ENCODE data around the gene COL17A1.

DNA sequence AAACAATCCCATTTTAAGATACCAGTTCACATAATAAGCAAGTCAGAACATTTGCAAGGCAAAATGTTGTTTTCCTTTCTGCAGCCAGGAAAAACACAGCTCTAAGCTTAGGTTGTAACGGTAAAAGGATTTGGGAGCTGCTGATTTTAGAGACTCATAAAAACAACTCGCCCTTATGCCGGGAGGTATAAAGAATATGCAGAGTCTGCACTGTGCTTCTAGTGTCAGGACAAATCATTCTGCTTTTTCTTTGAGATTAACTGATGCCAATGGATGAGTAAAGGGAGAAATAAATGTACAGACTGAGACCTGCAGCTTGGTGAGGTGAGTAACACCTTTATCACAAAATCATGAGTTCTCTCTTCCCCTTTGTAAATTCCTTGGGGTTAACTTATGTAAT lies 34.3 kb upstream of the COL17A1 start:
- TF ChIP-seq, protein P1, sequence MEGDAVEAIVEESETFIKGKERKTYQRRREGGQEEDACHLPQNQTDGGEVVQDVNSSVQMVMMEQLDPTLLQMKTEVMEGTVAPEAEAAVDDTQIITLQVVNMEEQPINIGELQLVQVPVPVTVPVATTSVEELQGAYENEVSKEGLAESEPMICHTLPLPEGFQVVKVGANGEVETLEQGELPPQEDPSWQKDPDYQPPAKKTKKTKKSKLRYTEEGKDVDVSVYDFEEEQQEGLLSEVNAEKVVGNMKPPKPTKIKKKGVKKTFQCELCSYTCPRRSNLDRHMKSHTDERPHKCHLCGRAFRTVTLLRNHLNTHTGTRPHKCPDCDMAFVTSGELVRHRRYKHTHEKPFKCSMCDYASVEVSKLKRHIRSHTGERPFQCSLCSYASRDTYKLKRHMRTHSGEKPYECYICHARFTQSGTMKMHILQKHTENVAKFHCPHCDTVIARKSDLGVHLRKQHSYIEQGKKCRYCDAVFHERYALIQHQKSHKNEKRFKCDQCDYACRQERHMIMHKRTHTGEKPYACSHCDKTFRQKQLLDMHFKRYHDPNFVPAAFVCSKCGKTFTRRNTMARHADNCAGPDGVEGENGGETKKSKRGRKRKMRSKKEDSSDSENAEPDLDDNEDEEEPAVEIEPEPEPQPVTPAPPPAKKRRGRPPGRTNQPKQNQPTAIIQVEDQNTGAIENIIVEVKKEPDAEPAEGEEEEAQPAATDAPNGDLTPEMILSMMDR (IDR thresholded peaks at IDR 0.05; ENCODE audit: low read length) = no peak
- no peak for TF ChIP-seq EZH2 (IDR thresholded peaks at IDR 0.05; ENCODE audit: borderline replicate concordance, low read length)
